ENCODE results near the gene ACTL6B. TPM values are rescaled to one million over a fixed set of nuclear protein-coding genes. Genes with fewer than 3 reads are reported as not detected.

Gene ACTL6B
- total and polyA plus RNA-seq, 2 of the 13 experiments (the other 11 are each of a cell fraction or from before 2014, with no cell fraction given): not detected

DNA sequence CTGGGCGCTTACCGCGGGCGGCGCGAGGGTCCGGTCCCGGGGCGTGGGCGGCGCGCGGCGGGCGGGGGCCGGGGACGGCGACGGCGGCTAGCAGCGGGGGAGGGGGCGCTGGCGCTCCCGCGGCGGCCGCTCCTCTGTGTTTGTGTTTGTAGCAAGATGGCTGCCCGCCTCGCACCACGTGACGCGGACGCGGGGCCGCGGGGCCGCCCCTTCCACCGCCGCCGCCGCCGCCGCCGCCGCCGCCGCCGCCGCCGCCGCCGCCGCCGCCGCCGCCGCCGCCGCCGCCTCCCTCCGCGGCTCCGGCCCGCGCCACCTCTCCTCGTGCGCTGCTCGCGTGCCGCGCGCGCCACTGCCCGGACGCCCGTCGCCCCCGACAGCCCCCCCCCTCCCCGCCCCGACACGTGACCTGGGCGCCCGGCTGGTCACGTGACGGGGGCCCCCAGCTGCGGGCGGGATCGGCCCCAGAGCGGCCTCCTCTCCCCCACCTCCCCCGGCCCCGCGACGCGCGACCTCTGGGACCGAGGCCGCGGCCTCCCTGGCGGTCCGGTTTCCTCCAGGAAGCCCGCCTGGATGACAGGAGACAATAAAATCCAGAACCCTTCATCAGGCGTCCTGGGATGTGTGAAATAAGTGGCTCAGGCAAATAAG is 38.0 kb upstream of the ACTL6B start, which contains the start of gene GIGYF1 (continued):
- TF ChIP-seq, protein P1, sequence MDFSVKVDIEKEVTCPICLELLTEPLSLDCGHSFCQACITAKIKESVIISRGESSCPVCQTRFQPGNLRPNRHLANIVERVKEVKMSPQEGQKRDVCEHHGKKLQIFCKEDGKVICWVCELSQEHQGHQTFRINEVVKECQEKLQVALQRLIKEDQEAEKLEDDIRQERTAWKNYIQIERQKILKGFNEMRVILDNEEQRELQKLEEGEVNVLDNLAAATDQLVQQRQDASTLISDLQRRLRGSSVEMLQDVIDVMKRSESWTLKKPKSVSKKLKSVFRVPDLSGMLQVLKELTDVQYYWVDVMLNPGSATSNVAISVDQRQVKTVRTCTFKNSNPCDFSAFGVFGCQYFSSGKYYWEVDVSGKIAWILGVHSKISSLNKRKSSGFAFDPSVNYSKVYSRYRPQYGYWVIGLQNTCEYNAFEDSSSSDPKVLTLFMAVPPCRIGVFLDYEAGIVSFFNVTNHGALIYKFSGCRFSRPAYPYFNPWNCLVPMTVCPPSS (IDR thresholded peaks at IDR 0.05): no peak
- TF ChIP-seq RBFOX2 (IDR thresholded peaks at IDR 0.05; ENCODE audit: low read depth, low read length): no peak
- 0 out of 2 replicates have a peak, but pooled peaks have one; percentile 8 for TF ChIP-seq NR2C2 (CRISPR knock-in tag; IDR thresholded peaks at IDR 0.05; ENCODE audit: borderline replicate concordance)
- TF ChIP-seq, protein P2, sequence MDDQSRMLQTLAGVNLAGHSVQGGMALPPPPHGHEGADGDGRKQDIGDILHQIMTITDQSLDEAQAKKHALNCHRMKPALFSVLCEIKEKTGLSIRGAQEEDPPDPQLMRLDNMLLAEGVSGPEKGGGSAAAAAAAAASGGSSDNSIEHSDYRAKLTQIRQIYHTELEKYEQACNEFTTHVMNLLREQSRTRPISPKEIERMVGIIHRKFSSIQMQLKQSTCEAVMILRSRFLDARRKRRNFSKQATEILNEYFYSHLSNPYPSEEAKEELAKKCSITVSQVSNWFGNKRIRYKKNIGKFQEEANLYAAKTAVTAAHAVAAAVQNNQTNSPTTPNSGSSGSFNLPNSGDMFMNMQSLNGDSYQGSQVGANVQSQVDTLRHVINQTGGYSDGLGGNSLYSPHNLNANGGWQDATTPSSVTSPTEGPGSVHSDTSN (CRISPR knock-in tag; IDR thresholded peaks at IDR 0.05; ENCODE audit: borderline replicate concordance): no peak
- 0 out of 2 replicates have a peak, but pooled peaks have one; percentile 37 for TF ChIP-seq GFI1 (CRISPR knock-in tag; IDR thresholded peaks at IDR 0.05; ENCODE audit: borderline replicate concordance)
- TF ChIP-seq, protein P3, sequence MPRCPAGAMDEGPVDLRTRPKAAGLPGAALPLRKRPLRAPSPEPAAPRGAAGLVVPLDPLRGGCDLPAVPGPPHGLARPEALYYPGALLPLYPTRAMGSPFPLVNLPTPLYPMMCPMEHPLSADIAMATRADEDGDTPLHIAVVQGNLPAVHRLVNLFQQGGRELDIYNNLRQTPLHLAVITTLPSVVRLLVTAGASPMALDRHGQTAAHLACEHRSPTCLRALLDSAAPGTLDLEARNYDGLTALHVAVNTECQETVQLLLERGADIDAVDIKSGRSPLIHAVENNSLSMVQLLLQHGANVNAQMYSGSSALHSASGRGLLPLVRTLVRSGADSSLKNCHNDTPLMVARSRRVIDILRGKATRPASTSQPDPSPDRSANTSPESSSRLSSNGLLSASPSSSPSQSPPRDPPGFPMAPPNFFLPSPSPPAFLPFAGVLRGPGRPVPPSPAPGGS (CRISPR knock-in tag; IDR thresholded peaks at IDR 0.05): no peak
- TF ChIP-seq RFX1 (IDR thresholded peaks at IDR 0.05): no peak
- TF ChIP-seq NCOR1 (IDR thresholded peaks at IDR 0.05; ENCODE audit: borderline replicate concordance, low read length): no peak
- no peak for TF ChIP-seq ZFP62 (CRISPR knock-in tag; IDR thresholded peaks at IDR 0.05)
- peak; percentile 64; the same call in 1 of the 2 replicates for TF ChIP-seq ZNF746 (CRISPR knock-in tag; IDR thresholded peaks at IDR 0.05)
- no peak for TF ChIP-seq RBAK (CRISPR knock-in tag; IDR thresholded peaks at IDR 0.05)
- TF ChIP-seq, protein P4, sequence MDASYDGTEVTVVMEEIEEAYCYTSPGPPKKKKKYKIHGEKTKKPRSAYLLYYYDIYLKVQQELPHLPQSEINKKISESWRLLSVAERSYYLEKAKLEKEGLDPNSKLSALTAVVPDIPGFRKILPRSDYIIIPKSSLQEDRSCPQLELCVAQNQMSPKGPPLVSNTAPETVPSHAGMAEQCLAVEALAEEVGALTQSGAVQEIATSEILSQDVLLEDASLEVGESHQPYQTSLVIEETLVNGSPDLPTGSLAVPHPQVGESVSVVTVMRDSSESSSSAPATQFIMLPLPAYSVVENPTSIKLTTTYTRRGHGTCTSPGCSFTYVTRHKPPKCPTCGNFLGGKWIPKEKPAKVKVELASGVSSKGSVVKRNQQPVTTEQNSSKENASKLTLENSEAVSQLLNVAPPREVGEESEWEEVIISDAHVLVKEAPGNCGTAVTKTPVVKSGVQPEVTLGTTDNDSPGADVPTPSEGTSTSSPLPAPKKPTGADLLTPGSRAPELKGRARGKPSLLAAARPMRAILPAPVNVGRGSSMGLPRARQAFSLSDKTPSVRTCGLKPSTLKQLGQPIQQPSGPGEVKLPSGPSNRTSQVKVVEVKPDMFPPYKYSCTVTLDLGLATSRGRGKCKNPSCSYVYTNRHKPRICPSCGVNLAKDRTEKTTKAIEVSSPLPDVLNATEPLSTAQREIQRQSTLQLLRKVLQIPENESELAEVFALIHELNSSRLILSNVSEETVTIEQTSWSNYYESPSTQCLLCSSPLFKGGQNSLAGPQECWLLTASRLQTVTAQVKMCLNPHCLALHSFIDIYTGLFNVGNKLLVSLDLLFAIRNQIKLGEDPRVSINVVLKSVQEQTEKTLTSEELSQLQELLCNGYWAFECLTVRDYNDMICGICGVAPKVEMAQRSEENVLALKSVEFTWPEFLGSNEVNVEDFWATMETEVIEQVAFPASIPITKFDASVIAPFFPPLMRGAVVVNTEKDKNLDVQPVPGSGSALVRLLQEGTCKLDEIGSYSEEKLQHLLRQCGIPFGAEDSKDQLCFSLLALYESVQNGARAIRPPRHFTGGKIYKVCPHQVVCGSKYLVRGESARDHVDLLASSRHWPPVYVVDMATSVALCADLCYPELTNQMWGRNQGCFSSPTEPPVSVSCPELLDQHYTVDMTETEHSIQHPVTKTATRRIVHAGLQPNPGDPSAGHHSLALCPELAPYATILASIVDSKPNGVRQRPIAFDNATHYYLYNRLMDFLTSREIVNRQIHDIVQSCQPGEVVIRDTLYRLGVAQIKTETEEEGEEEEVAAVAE (CRISPR knock-in tag; IDR thresholded peaks at IDR 0.05; ENCODE audit: borderline replicate concordance): no peak
- TF ChIP-seq RXRA (CRISPR knock-in tag; IDR thresholded peaks at IDR 0.05): no peak
- peak; percentile 83 for TF ChIP-seq ZNF441 (CRISPR knock-in tag; IDR thresholded peaks at IDR 0.05; ENCODE audit: borderline replicate concordance)
- no peak for TF ChIP-seq CENPX (CRISPR knock-in tag; IDR thresholded peaks at IDR 0.05)
- no peak for TF ChIP-seq IKZF1 (IDR thresholded peaks at IDR 0.05)
- TF ChIP-seq MEF2D (CRISPR knock-in tag; IDR thresholded peaks at IDR 0.05): no peak
- TF ChIP-seq, protein P5, sequence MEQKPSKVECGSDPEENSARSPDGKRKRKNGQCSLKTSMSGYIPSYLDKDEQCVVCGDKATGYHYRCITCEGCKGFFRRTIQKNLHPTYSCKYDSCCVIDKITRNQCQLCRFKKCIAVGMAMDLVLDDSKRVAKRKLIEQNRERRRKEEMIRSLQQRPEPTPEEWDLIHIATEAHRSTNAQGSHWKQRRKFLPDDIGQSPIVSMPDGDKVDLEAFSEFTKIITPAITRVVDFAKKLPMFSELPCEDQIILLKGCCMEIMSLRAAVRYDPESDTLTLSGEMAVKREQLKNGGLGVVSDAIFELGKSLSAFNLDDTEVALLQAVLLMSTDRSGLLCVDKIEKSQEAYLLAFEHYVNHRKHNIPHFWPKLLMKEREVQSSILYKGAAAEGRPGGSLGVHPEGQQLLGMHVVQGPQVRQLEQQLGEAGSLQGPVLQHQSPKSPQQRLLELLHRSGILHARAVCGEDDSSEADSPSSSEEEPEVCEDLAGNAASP (CRISPR knock-in tag; IDR thresholded peaks at IDR 0.05; ENCODE audit: borderline replicate concordance): no peak
- TF ChIP-seq ZNF782 (CRISPR knock-in tag; IDR thresholded peaks at IDR 0.05; ENCODE audit: borderline replicate concordance): no peak
- TF ChIP-seq, protein P6, sequence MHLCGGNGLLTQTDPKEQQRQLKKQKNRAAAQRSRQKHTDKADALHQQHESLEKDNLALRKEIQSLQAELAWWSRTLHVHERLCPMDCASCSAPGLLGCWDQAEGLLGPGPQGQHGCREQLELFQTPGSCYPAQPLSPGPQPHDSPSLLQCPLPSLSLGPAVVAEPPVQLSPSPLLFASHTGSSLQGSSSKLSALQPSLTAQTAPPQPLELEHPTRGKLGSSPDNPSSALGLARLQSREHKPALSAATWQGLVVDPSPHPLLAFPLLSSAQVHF (CRISPR knock-in tag; IDR thresholded peaks at IDR 0.05): no peak
